Esophagus squamous epithelium (tissue), 4 donors: ENCODE measurements around the gene GANC.

ENCODE experiments used
- CTCF ChIP-seq, 6 experiments: fragments of 450-650 bp in 4 of 6; fragments of 200-600 bp in 2 of 6; sonication (generic) in 2 of 6; IDR thresholded peaks; one replicate each; pipeline ENCODE4 v1.5.1; 2016 to 2019; ENCODE audit warnings: antibody characterized with exemption in 6 of 6, mild to moderate bottlenecking in 4 of 6, moderate library complexity in 4 of 6
- POLR2A ChIP-seq, 4 donors: fragments of 450-650 bp; IDR thresholded peaks; one replicate each; pipeline ENCODE4 v1.6.1; 2017; ENCODE audit warnings: antibody characterized with exemption in 4 of 4, mild to moderate bottlenecking in 4 of 4, moderate library complexity in 3 of 4

DNA sequence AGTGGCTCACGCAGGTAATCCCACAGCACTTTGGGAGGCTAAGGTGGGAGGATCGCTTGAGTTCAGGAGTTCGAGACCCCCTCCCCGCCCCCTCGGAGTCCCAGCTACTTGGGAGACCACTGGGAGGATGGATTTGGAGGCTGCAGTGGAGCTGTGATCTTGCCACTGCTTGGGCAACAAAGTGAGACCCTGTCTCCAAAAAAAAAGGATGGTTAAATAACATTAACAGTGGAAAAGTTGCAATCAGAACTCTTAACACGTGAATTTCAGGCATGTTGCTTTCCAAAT lies 1.6 kb downstream of the GANC start:
- TF ChIP-seq CTCF (IDR thresholded peaks at IDR 0.05): no peak
- no peak for TF ChIP-seq POLR2A (IDR thresholded peaks at IDR 0.05)
